Measurements from ENCODE around the gene FBP2.

DNA sequence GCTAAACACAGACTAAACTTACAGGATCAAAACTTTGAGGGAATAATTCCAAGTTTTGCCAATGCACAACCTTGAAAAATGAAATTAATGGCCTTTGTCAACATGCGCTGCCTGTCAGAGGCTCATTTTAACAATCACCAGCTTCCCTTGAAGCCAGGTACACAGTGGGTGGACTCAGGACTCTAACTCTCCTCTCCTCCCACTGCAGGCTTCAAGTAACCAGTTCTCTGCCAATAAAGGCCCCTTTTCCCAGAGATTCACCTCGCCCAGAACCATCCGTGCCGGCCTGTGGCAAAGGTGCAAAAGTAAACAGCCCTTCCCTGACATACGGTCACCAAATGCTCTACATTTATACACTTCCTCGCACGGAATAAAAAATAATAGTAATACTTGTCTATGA, 18.4 kb upstream of the FBP2 start:
- TF ChIP-seq CTCF (IDR thresholded peaks at IDR 0.05) (no peak), POLR2A (IDR thresholded peaks at IDR 0.05) (no peak)

All from esophagus squamous epithelium (tissue), 4 donors.